H1 (cell line): ENCODE data around the gene TBCD. TPM values are rescaled to one million over a fixed set of nuclear protein-coding genes. Genes with fewer than 3 reads are reported as not detected.

Experiments
- CTCF ChIA-PET: fragments of 300-600 bp; sonication (Branson Sonifier 250); formaldehyde crosslinking; loops from one replicate; lab custom pipeline; 2021; ENCODE audit not compliant: partially characterized antibody; lab: Charles Lee
- POLR2A ChIA-PET: fragments of 300-600 bp; sonication (Branson Sonifier 250); formaldehyde crosslinking; loops from one replicate; lab custom pipeline; 2021; ENCODE audit warnings: inconsistent platforms; ENCODE audit not compliant: partially characterized antibody; lab: Charles Lee
- DNase-seq, 2 experiments: peaks; one replicate each; pipeline versions ENCODE4 v3.0.0 to v3.0.0-alpha.2; 2010 to 2022; ENCODE audit warnings: low spot score in 2 of 2, low read depth in 1 of 2, mixed read lengths in 1 of 2
- FAIRE-seq: peaks from 2 replicates; lab custom pipeline; 2011; peaks lifted over from hg19 to GRCh38; lab: Jason Lieb, UNC
- H2AFZ ChIP-seq: 2 replicates; pipeline ENCODE4 v1.8.1; 2012; ENCODE audit warnings: low read length, inconsistent platforms
- H2AK5ac ChIP-seq: 2 replicates; pipeline ENCODE4 v1.6.1; 2013; ENCODE audit warnings: low read depth, low read length
- H2BK120ac ChIP-seq: replicated peaks from 2 replicates; pipeline ENCODE3; 2013; ENCODE audit warnings: low read depth, low read length, inconsistent platforms
- H2BK12ac ChIP-seq: 2 replicates; pipeline ENCODE4 v1.6.1; 2013; ENCODE audit warnings: low read depth, low read length
- H2BK15ac ChIP-seq: 2 replicates; pipeline ENCODE4 v1.6.1; 2013; ENCODE audit warnings: low read length
- H2BK20ac ChIP-seq: 2 replicates; pipeline ENCODE4 v1.6.1; 2013; ENCODE audit warnings: low read length
- H2BK5ac ChIP-seq: 2 replicates; pipeline ENCODE4 v1.6.1; 2013; ENCODE audit warnings: low read depth, low read length
- H3K14ac ChIP-seq: 2 replicates; pipeline ENCODE4 v1.6.1; 2013; ENCODE audit warnings: inconsistent platforms; ENCODE audit not compliant: insufficient read length
- H3K18ac ChIP-seq: 2 replicates; pipeline ENCODE4 v1.6.1; 2013; ENCODE audit warnings: low read length; ENCODE audit errors: extremely low read depth
- H3K23ac ChIP-seq: 2 replicates; pipeline ENCODE4 v1.6.1; 2013; ENCODE audit warnings: inconsistent platforms; ENCODE audit not compliant: insufficient read length
- H3K23me2 ChIP-seq: 2 replicates; pipeline ENCODE4 v1.6.1; 2013; ENCODE audit warnings: low read depth, low read length
- H3K27ac ChIP-seq: 2 replicates; pipeline ENCODE4 v1.6.1; 2011; ENCODE audit warnings: low read depth, low read length, inconsistent platforms
- H3K27me3 ChIP-seq, 4 experiments: replicated peaks in 1 of 4; 1 replicate in 1 of 4; 2 replicates in 3 of 4; pipeline versions ENCODE4 v1.6.1 to v1.8.1; 2011 to 2013; ENCODE audit warnings: low read length in 3 of 4, mild to moderate bottlenecking in 3 of 4, inconsistent platforms in 2 of 4, mixed read lengths in 2 of 4, moderate library complexity in 1 of 4; ENCODE audit not compliant: control insufficient read depth in 3 of 4, insufficient read depth in 3 of 4; ENCODE audit errors: extremely low read depth in 1 of 4
- H3K36me3 ChIP-seq, 4 experiments: 2 replicates each; pipeline versions ENCODE4 v1.6.1 to v1.8.1; 2011 to 2013; ENCODE audit warnings: mild to moderate bottlenecking in 4 of 4, low read length in 3 of 4, moderate library complexity in 2 of 4, control low read depth in 1 of 4, inconsistent platforms in 1 of 4; ENCODE audit not compliant: insufficient read depth in 4 of 4, control insufficient read depth in 2 of 4
- H3K4ac ChIP-seq: replicated peaks from 2 replicates; pipeline ENCODE3; 2013; ENCODE audit warnings: low read length, low read depth, mixed read lengths, inconsistent platforms; ENCODE audit not compliant: insufficient read length
- H3K4me1 ChIP-seq, 4 experiments: replicated peaks in 1 of 4; 1 replicate in 1 of 4; 2 replicates in 3 of 4; pipeline versions ENCODE4 v1.6.1 to v1.8.1; 2011 to 2013; ENCODE audit warnings: low read length in 3 of 4, inconsistent platforms in 2 of 4, mixed read lengths in 1 of 4; ENCODE audit not compliant: insufficient read depth in 4 of 4, control insufficient read depth in 3 of 4
- H3K4me2 ChIP-seq, 2 experiments: 2 replicates each; pipeline versions ENCODE4 v1.6.1 to v1.8.1; 2011 to 2013; ENCODE audit warnings: low read depth in 2 of 2, low read length in 2 of 2, control low read depth in 1 of 2, inconsistent platforms in 1 of 2, mild to moderate bottlenecking in 1 of 2; ENCODE audit not compliant: insufficient read depth in 1 of 2
- H3K4me3 ChIP-seq, 4 experiments: fragments of 200-600, 300-600 bp in 1 of 4; sonication (generic), shearing (Covaris generic), sonication (Bioruptor Twin) in 1 of 4; 2 replicates each; pipeline versions ENCODE4 v1.5.1 to v1.8.1; 2011 to 2016; ENCODE audit warnings: low read length in 4 of 4, low read depth in 3 of 4, control low read depth in 2 of 4, inconsistent platforms in 2 of 4, mild to moderate bottlenecking in 2 of 4, mixed read lengths in 1 of 4, moderate library complexity in 1 of 4; ENCODE audit not compliant: insufficient read depth in 2 of 4; ENCODE audit errors: extremely low read depth in 1 of 4
- H3K56ac ChIP-seq: replicated peaks from 2 replicates; pipeline ENCODE3; 2013; ENCODE audit warnings: low read depth, mild to moderate bottlenecking, mixed read lengths, low read length, inconsistent platforms; ENCODE audit not compliant: insufficient read length
- H3K79me1 ChIP-seq: 2 replicates; pipeline ENCODE4 v1.6.1; 2013; ENCODE audit warnings: low read depth, low read length, control low read depth
- H3K79me2 ChIP-seq, 2 experiments: 2 replicates each; pipeline versions ENCODE4 v1.6.1 to v1.8.1; 2012 to 2013; ENCODE audit warnings: low read length in 2 of 2, mild to moderate bottlenecking in 2 of 2, inconsistent platforms in 1 of 2; ENCODE audit not compliant: insufficient read depth in 2 of 2, control insufficient read depth in 1 of 2
- H3K9ac ChIP-seq, 4 experiments: replicated peaks in 1 of 4; 1 replicate in 1 of 4; 2 replicates in 3 of 4; pipeline versions ENCODE4 v1.6.1 to v1.8.1; 2011 to 2013; ENCODE audit warnings: low read depth in 3 of 4, low read length in 3 of 4, control low read depth in 2 of 4, mild to moderate bottlenecking in 2 of 4, moderate library complexity in 2 of 4, inconsistent platforms in 1 of 4; ENCODE audit errors: extremely low read depth in 1 of 4
- H3K9me3 ChIP-seq, 2 experiments: 2 replicates each; pipeline versions ENCODE4 v1.6.1 to v1.8.1; 2012 to 2013; ENCODE audit warnings: mild to moderate bottlenecking in 2 of 2, moderate library complexity in 2 of 2, control low read depth in 1 of 2, inconsistent platforms in 1 of 2, low read depth in 1 of 2, low read length in 1 of 2, mixed read lengths in 1 of 2; ENCODE audit not compliant: insufficient read depth in 2 of 2
- H4K20me1 ChIP-seq, 2 experiments: replicated peaks in 1 of 2; 2 replicates each; pipeline versions ENCODE3 to v1.8.1; 2011 to 2013; ENCODE audit warnings: inconsistent platforms in 2 of 2, low read length in 2 of 2, mild to moderate bottlenecking in 1 of 2; ENCODE audit not compliant: insufficient read depth in 2 of 2, control insufficient read depth in 1 of 2
- H4K5ac ChIP-seq: 2 replicates; pipeline ENCODE4 v1.6.1; 2013; ENCODE audit warnings: low read length, low read depth, mixed read lengths, inconsistent platforms; ENCODE audit not compliant: insufficient read length
- H4K8ac ChIP-seq: 2 replicates; pipeline ENCODE4 v1.8.0; 2013; ENCODE audit warnings: mild to moderate bottlenecking, moderate library complexity, low read length, inconsistent platforms; ENCODE audit not compliant: insufficient read depth; ENCODE audit errors: extremely low read depth
- H4K91ac ChIP-seq: replicated peaks from 2 replicates; pipeline ENCODE3; 2013; ENCODE audit warnings: low read length, mixed read lengths, inconsistent platforms; ENCODE audit not compliant: insufficient read length
- ASH2L ChIP-seq: fragments of 200-600, 300-600 bp; sonication (generic); IDR thresholded peaks from one replicate; pipeline ENCODE4 v1.7.1; 2017; ENCODE audit warnings: low read length
- KDM1A ChIP-seq: fragments of 200-600, 300-600 bp; sonication (generic); IDR thresholded peaks from 2 replicates; pipeline ENCODE4 v1.7.1; 2016; ENCODE audit warnings: mild to moderate bottlenecking, low read length, borderline replicate concordance
- KDM5A ChIP-seq: fragments of 200-600 bp; IDR thresholded peaks from 2 replicates; pipeline ENCODE4 v1.7.1; 2012; ENCODE audit warnings: mild to moderate bottlenecking, low read length, inconsistent platforms, mixed read lengths
- MAFK ChIP-seq: IDR thresholded peaks from 2 replicates; pipeline ENCODE4 v1.6.1; 2012; ENCODE audit warnings: low read depth, mild to moderate bottlenecking, improper control_type of control experiment, low read length
- POLR2A ChIP-seq, 2 experiments: IDR thresholded peaks; 1 replicate in 1 of 2; 2 replicates in 1 of 2; pipeline ENCODE4 v1.6.1; 2011; ENCODE audit warnings: low read depth in 2 of 2, low read length in 2 of 2, mild to moderate bottlenecking in 2 of 2; ENCODE audit errors: control extremely low read depth in 1 of 2
- RNF2 ChIP-seq: fragments of 200-900, 300-1000 bp; sonication (generic); IDR thresholded peaks from 2 replicates; pipeline ENCODE4 v1.7.1; 2016; ENCODE audit warnings: borderline replicate concordance, low read depth, mild to moderate bottlenecking, antibody characterized with exemption, low read length; ENCODE audit not compliant: poor library complexity, severe bottlenecking; ENCODE audit errors: missing control alignments
- SIRT6 ChIP-seq: IDR thresholded peaks from one replicate; pipeline ENCODE4 v1.7.1; 2012; ENCODE audit warnings: low read length, inconsistent platforms
- TAF1 ChIP-seq: IDR thresholded peaks from 2 replicates; pipeline ENCODE4 v1.6.1; 2011; ENCODE audit warnings: mild to moderate bottlenecking, low read depth, low read length
- TAF7 ChIP-seq: optimal IDR thresholded peaks from 2 replicates; pipeline ENCODE3; 2011; ENCODE audit warnings: low read depth, mild to moderate bottlenecking, inconsistent platforms, low read length, moderate library complexity, borderline replicate concordance
- TEAD4 ChIP-seq: IDR thresholded peaks from 2 replicates; pipeline ENCODE4 v1.6.1; 2012; ENCODE audit warnings: low read depth, low read length, inconsistent platforms, mixed read lengths
- WGBS, 2 experiments: shearing (Covaris generic) in 1 of 2; methylation state at CpG; one replicate each; pipeline versions ENCODE4 v1.1.6 to v1.1.7; 2013 to 2015; ENCODE audit warnings: low lambda C conversion rate in 2 of 2, mixed read lengths in 2 of 2, inconsistent platforms in 1 of 2, low coverage in 1 of 2, missing lambda C conversion rate in 1 of 2; ENCODE audit not compliant: insufficient replicate concordance in 2 of 2, insufficient coverage in 1 of 2, insufficient read length in 1 of 2; ENCODE audit errors: extremely low coverage in 1 of 2, missing lambda C conversion rate in 1 of 2; 5-methylcytosine and 5-hydroxymethylcytosine counted together
- polyA plus RNA-seq, 7 experiments: library from polyadenylated mRNA; depleted of rRNA in 3 of 7; stranded (reverse) in 5 of 7; unstranded in 2 of 7; fragments of >200 nt in 5 of 7; fragments of 200-250 nt in 2 of 7; gene quantifications; 1 replicate in 5 of 7; 2 replicates in 1 of 7; 4 replicates in 1 of 7; pipeline versions ENCODE4 v1.2.1 to v1.2.3, GENCODE V29; 2011 to 2013; ENCODE audit warnings: missing spikeins in 2 of 7, mixed read lengths in 2 of 7
- total RNA-seq: library from RNA; stranded (reverse); fragmentation: NEBNext Ultra II Directional; extraction: Animal tissue kit (Norgen Biotek cat#: 25700); gene quantifications from 2 replicates; pipeline ENCODE4 v1.2.1, GENCODE V29; 2021
- TF ChIP-seq, protein P1 (sequence below): IDR thresholded peaks from 2 replicates; pipeline ENCODE4 v1.6.1; 2012; ENCODE audit warnings: inconsistent platforms

Gene TBCD
- total and polyA plus RNA-seq, 2 of the 8 experiments (the other 6 are each of a cell fraction or from before 2014, with no cell fraction given): 118 to 162 TPM

DNA sequence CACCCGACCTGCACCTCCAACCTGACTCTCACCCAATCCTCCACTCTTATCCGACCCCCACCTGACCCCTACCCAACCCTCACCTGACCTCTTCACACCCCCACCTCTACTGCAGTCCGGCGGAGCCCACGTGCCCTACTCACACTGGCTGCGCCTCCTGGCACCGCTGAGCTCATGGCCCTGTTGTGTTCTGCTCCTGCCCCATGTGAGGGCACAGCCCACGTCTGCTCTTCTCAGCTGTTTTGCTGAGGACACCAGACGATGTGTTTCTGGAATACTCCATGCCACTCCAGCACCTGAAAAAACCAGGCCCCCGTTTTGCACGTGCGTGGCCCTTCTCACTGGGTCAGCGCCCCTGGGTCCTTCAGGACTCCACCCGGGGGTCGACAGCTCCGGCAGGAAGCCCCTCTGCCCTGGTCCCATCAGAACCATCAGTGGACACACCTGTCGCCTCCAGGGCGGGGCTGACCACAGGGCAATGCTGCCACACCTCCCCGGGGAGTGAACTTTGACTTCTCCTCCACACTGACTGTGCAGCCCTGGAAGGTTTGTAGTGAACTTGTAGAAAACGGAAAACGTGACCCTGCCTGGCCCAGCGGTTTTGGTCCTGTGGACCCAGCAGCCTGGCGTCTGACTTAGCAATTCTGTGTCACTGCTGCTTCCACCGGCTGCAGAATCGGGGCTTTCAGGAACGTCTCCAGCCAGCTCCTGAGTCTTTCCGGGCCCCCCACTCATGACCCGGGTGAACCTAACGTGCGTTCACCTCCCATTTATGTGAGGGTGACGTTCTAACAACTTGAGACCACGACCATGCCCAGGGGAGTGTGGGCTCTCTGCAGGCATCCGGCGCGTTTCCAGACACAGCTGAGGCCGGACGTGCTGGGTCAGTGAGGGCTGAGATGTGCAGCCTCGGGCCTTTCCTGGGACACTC lies 47.7 kb upstream of the TBCD start:
- Histone ChIP-seq H4K8ac (peak overlapping the region; percentile 68; the same call in 1 of the 2 replicates), H4K5ac (no peak overlapping the region), H2AK5ac (no peak overlapping the region), H3K23me2 (peaks cover 2% of the 10 kb centered on the region; the same call in 1 of the 2 replicates), H3K56ac (no peak overlapping the region), H4K91ac (no peak overlapping the region), H3K9me3 (no peaks in the 10 kb centered on the region), H3K4ac (no peak overlapping the region), H2BK5ac (no peak overlapping the region), H2BK120ac (no peak overlapping the region), H2BK12ac (no peak overlapping the region), H2BK20ac (no peak overlapping the region), H3K14ac (no peak overlapping the region), H3K18ac (no peak overlapping the region), H3K27me3 (peaks cover 0 to 12% (median 3%) of the 10 kb centered on the region in 4 experiments; a peak in 4 of 7 replicates), H3K4me1 (peaks cover 0 to 3% (median 0%) of the 10 kb centered on the region in 4 experiments; a peak in 1 of 7 replicates), H3K79me1 (no peaks in the 10 kb centered on the region), H3K4me2 (no peak overlapping the region), H3K36me3 (no peaks in the 10 kb centered on the region), H3K23ac (no peak overlapping the region), H2BK15ac (no peak overlapping the region), H4K20me1 (peaks cover 0 to 3% of the 10 kb centered on the region in 2 experiments), H3K4me3 (no peak overlapping the region), H3K27ac (no peak overlapping the region), H2AFZ (no peak overlapping the region), H3K9ac (no peak overlapping the region), H3K79me2 (no peaks in the 10 kb centered on the region)
- ChIA-PET CTCF (interaction anchor here (1.3 to 2.2 kb wide), 3 partner anchors 8 to 71 kb away, joined by 3 to 11 read pairs (median 4); no protein-coding TSS in a partner anchor), POLR2A (interaction anchor here (0.9 to 1.1 kb wide), 2 partner anchors 9 to 27 kb away, joined by 3 read pairs; no protein-coding TSS in a partner anchor)
- FAIRE-seq (no peak), DNase-seq (no peak)
- TF ChIP-seq POLR2A (IDR thresholded peaks at IDR 0.05; ENCODE audit: control extremely low read depth in 1 of 2, low read depth in 2 of 2, low read length in 2 of 2) (no peak), SIRT6 (no peak), ASH2L (no peak), KDM5A (no peak), TAF1 (no peak), KDM1A (no peak), RNF2 (no peak), TAF7 (no peak), MAFK (no peak), TEAD4 (no peak)
- TF ChIP-seq, protein P1, sequence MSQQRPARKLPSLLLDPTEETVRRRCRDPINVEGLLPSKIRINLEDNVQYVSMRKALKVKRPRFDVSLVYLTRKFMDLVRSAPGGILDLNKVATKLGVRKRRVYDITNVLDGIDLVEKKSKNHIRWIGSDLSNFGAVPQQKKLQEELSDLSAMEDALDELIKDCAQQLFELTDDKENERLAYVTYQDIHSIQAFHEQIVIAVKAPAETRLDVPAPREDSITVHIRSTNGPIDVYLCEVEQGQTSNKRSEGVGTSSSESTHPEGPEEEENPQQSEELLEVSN: no peak
- WGBS, 2 experiments: 85% methylated on average over 31 of the region's 38 CpGs; no CpG with 5 or more reads in 1 of the 2 experiments
